Epithelial cell of proximal tubule (primary cell): Measurements from ENCODE around the gene SCP2D1. TPM values are rescaled to one million over a fixed set of nuclear protein-coding genes. Genes with fewer than 3 reads are reported as not detected.
A peak's percentile ranks its signal among the peaks of the same experiment; 100 is the strongest.

Experiments
- DNase-seq: peaks from one replicate; pipeline ENCODE4 v3.0.0-alpha.2; 2011; ENCODE audit warnings: low read depth
- H3K4me3 ChIP-seq: 2 replicates; pipeline ENCODE4 v1.5.1; 2011; ENCODE audit warnings: low read depth, mild to moderate bottlenecking, low read length
- total RNA-seq: library from RNA; depleted of rRNA; stranded (reverse); fragments of >200 nt; gene quantifications from 2 replicates; pipeline ENCODE4 v1.2.3, GENCODE V29; 2015
- TF ChIP-seq, protein P1 (sequence below): conservative IDR thresholded peaks from 2 replicates; pipeline ENCODE4 v1.5.1; 2012; ENCODE audit warnings: low read depth, mild to moderate bottlenecking, low read length

The SCP2D1 gene
- total RNA-seq, 1 donor from 2014 or later, result not detected

GRCh38 chr20:18794428-18794787 lies 19.2 kb upstream of the SCP2D1 start:
- TF ChIP-seq, protein P1, sequence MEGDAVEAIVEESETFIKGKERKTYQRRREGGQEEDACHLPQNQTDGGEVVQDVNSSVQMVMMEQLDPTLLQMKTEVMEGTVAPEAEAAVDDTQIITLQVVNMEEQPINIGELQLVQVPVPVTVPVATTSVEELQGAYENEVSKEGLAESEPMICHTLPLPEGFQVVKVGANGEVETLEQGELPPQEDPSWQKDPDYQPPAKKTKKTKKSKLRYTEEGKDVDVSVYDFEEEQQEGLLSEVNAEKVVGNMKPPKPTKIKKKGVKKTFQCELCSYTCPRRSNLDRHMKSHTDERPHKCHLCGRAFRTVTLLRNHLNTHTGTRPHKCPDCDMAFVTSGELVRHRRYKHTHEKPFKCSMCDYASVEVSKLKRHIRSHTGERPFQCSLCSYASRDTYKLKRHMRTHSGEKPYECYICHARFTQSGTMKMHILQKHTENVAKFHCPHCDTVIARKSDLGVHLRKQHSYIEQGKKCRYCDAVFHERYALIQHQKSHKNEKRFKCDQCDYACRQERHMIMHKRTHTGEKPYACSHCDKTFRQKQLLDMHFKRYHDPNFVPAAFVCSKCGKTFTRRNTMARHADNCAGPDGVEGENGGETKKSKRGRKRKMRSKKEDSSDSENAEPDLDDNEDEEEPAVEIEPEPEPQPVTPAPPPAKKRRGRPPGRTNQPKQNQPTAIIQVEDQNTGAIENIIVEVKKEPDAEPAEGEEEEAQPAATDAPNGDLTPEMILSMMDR, result no peak
- no peak for DNase-seq

DNA sequence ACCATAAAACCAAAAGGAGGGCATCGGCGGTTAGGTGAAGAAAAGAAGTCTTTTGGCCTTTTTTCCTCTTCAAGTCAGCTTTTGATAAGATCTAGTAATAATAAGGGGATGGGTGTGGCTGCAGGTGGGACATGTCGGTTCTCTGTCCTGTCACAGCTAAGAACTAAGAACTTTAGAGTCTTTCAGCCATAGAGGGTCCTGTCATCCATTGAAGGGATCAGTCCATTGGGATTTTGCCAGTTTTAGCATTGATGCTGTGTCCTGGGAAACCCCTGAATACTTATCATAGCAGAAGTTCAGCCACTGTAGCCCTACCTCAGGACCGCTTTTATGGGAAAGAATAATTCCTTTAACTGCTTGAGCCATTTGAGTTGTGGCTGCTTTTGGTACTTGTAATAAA lies 18.2 kb upstream of the SCP2D1 start:
- H3K4me3 ChIP-seq, result no peak overlapping the region
- DNase-seq, result no peak
- TF ChIP-seq, protein P1, result no peak

More at GRCh38 chr20:18794428-18794787, 19.2 kb upstream of the SCP2D1 start:
- H3K4me3 ChIP-seq, result peak overlapping the region; percentile 76

GRCh38 chr20:18796282-18796833 lies 17.2 kb upstream of the SCP2D1 start:
- TF ChIP-seq, protein P1, result no peak
- no peak overlapping the region for H3K4me3 ChIP-seq
- DNase-seq, result no peak

- TF ChIP-seq, protein P1, result no peak
- no peak overlapping the region for H3K4me3 ChIP-seq
- no peak for DNase-seq
Observed at GRCh38 chr20:18801516-18801915, 12.1 kb upstream of the SCP2D1 start.

- TF ChIP-seq, protein P1, result no peak
- DNase-seq, result no peak
- H3K4me3 ChIP-seq, result no peak overlapping the region
Observed at GRCh38 chr20:18802012-18802634, 11.5 kb upstream of the SCP2D1 start.

DNA sequence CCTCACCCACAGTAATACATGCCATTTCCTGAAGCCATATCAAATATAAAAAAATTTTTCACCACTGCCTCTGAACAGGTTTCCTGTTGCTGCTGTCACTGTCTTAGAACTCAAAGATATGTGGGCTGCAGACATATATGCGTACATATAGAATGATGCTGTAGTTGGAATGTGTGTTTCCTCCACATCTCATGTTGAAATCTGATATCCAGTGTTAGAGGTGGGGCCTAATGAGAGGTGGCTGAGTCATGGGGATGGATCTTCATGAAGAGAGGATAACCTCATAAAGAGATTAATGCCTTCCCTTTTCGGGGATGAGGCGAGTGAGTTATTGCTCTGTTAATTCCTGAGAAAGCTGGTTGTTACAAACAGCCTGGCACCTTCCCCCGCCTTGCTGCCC lies 7.7 kb upstream of the SCP2D1 start:
- no peak overlapping the region for H3K4me3 ChIP-seq
- TF ChIP-seq, protein P1, result no peak
- no peak for DNase-seq

DNA sequence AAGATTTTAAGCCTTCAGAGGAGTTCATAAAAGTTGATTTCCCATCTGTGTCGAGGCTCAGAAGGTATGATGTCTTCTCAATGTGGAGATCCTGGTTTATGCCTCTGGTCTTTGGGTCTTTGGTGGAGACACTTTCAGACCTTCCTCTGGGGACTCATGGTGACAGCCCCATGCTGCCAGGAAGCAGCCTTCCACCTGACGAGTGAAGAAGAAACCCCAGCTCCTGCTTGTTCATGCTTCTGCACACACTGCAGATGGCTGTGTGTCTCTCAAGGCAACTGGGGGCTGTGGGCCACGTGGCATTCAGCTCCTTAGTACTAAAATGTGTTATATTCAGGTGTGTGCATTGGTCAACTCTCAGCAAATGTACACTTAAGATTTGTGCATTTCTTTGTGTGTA lies 4.9 kb upstream of the SCP2D1 start:
- DNase-seq, result no peak
- H3K4me3 ChIP-seq, result no peak overlapping the region
- TF ChIP-seq, protein P1, result no peak
